Measurements from ENCODE around the gene ARHGAP15.
"Not testable (repeated sequence)": the region's sequence is repeated elsewhere in the genome, so short reads cannot be mapped to it uniquely, and the experiment has no call there.

- not testable (repeated sequence) for TF ChIP-seq EZH2 (IDR thresholded peaks at IDR 0.05; ENCODE audit: insufficient read depth, poor library complexity, severe bottlenecking); EZH2phosphoT487 (IDR thresholded peaks at IDR 0.05; ENCODE audit: insufficient read depth, low read depth)
Measured at GRCh38 chr2:143541899-143542298, 412.7 kb downstream of the ARHGAP15 start.
